A673 (cell line): Measurements from ENCODE around the gene HMCN2.

Source experiments
- CTCF ChIP-seq: fragments of 300-800, 200-600 bp; sonication (generic); conservative IDR thresholded peaks from 2 replicates; pipeline ENCODE4 v1.5.1; 2017; ENCODE audit warnings: low read depth, mild to moderate bottlenecking, antibody characterized with exemption, low read length, moderate library complexity, mixed read lengths
- EZH2 ChIP-seq: fragments of 200-600 bp; sonication (generic); IDR thresholded peaks from 2 replicates; pipeline ENCODE4 v1.6.1; 2017; ENCODE audit warnings: borderline replicate concordance, low read depth, mild to moderate bottlenecking, mixed read lengths, antibody characterized with exemption, low read length; ENCODE audit not compliant: poor library complexity, severe bottlenecking

- TF ChIP-seq CTCF: no peak
- no peak for TF ChIP-seq EZH2
Measured at GRCh38 chr9:130283539-130284248, 18.1 kb downstream of the HMCN2 start.
